SK-N-SH (cell line): Measurements from ENCODE around the gene RELCH.

ENCODE experiments used
- JUND ChIP-seq: IDR thresholded peaks from 2 replicates; pipeline ENCODE4 v1.4.0; 2012
- NRF1 ChIP-seq: IDR thresholded peaks from 2 replicates; pipeline ENCODE4 v1.6.1; 2012; ENCODE audit warnings: low read depth, mild to moderate bottlenecking, low read length
- POLR2AphosphoS5 ChIP-seq: IDR thresholded peaks from 2 replicates; pipeline ENCODE4 v1.6.1; 2012; ENCODE audit warnings: low read depth, low read length
- RAD21 ChIP-seq: IDR thresholded peaks from 2 replicates; pipeline ENCODE4 v1.6.1; 2012; ENCODE audit warnings: mild to moderate bottlenecking, low read length
- TAF1 ChIP-seq: IDR thresholded peaks from 2 replicates; pipeline ENCODE4 v1.6.1; 2012; ENCODE audit warnings: low read depth, mild to moderate bottlenecking, low read length, moderate library complexity, borderline replicate concordance
- TF ChIP-seq, protein P1 (sequence below): fragments of 200-600 bp; sonication (generic); IDR thresholded peaks from 2 replicates; pipeline ENCODE4 v1.6.1; 2017; ENCODE audit warnings: antibody characterized with exemption, mild to moderate bottlenecking, moderate library complexity

DNA sequence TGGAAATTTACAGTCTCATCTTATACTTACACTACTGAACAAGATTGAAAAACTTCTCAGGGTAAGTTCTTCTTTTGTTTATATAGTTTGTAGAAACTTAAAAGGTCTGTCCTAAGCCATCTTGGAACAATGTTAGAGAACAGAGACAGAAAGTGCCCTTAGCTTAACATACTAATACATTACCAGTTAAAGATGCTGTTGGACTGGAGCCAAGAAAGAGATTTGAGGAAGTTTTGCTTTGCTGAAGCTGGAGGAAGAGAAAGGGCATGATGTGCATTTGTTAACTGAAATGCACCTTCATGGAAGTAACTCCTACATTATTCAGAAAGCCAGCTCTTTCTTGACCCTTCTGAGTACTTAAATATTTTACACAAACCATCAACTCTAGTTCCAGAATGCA lies 71.6 kb downstream of the RELCH start:
- TF ChIP-seq POLR2AphosphoS5, result no peak
- no peak for TF ChIP-seq TAF1
- TF ChIP-seq NRF1, result no peak
- TF ChIP-seq, protein P1, sequence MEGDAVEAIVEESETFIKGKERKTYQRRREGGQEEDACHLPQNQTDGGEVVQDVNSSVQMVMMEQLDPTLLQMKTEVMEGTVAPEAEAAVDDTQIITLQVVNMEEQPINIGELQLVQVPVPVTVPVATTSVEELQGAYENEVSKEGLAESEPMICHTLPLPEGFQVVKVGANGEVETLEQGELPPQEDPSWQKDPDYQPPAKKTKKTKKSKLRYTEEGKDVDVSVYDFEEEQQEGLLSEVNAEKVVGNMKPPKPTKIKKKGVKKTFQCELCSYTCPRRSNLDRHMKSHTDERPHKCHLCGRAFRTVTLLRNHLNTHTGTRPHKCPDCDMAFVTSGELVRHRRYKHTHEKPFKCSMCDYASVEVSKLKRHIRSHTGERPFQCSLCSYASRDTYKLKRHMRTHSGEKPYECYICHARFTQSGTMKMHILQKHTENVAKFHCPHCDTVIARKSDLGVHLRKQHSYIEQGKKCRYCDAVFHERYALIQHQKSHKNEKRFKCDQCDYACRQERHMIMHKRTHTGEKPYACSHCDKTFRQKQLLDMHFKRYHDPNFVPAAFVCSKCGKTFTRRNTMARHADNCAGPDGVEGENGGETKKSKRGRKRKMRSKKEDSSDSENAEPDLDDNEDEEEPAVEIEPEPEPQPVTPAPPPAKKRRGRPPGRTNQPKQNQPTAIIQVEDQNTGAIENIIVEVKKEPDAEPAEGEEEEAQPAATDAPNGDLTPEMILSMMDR, result no peak
- TF ChIP-seq RAD21, result no peak
- no peak for TF ChIP-seq JUND
